ENCODE measurements around the gene SLC22A1. TPM values are rescaled to one million over a fixed set of nuclear protein-coding genes. Genes with fewer than 3 reads are reported as not detected.
A peak's percentile ranks its signal among the peaks of the same experiment; 100 is the strongest.

Gene SLC22A1
- total RNA-seq, 1 donor from 2014 or later: 3.2 TPM

GRCh38 chr6:160101277-160102205, 20.1 kb upstream of the SLC22A1 start:
- H3K4me1 Mint-ChIP-seq (ENCODE audit: low read depth, unreplicated experiment): no peaks in the 10 kb centered on the region
- peaks cover 28% of the 10 kb centered on the region for H3K36me3 Mint-ChIP-seq (ENCODE audit: low read depth, unreplicated experiment)
- H3K9me3 Mint-ChIP-seq (ENCODE audit: unreplicated experiment): peaks cover 3% of the 10 kb centered on the region
- Histone ChIP-seq H3K4me1 (ENCODE audit: insufficient read depth, low read length) (no peaks in the 10 kb centered on the region), H4K20me1 (ENCODE audit: insufficient read depth, low read length) (no peaks in the 10 kb centered on the region), H3K79me2 (ENCODE audit: insufficient read depth, low read length) (no peaks in the 10 kb centered on the region), H2AFZ (ENCODE audit: low read depth, low read length) (no peak overlapping the region), H3K27ac (ENCODE audit: low read depth, low read length) (no peak overlapping the region), H3K36me3 (ENCODE audit: insufficient read depth, low read length) (peaks cover 29% of the 10 kb centered on the region), H3K27me3 (ENCODE audit: insufficient read depth, low read length) (no peaks in the 10 kb centered on the region), H3K4me3 (ENCODE audit: insufficient read depth, low read depth, low read length) (no peak overlapping the region), H3K9me3 (ENCODE audit: insufficient read depth, low read depth, low read length) (no peaks in the 10 kb centered on the region), H3K9ac (ENCODE audit: low read length) (no peak overlapping the region), H3K4me2 (ENCODE audit: low read length) (no peak overlapping the region)
- no peak overlapping the region for H3K4me3 Mint-ChIP-seq (ENCODE audit: unreplicated experiment)
- TF ChIP-seq, protein P1, sequence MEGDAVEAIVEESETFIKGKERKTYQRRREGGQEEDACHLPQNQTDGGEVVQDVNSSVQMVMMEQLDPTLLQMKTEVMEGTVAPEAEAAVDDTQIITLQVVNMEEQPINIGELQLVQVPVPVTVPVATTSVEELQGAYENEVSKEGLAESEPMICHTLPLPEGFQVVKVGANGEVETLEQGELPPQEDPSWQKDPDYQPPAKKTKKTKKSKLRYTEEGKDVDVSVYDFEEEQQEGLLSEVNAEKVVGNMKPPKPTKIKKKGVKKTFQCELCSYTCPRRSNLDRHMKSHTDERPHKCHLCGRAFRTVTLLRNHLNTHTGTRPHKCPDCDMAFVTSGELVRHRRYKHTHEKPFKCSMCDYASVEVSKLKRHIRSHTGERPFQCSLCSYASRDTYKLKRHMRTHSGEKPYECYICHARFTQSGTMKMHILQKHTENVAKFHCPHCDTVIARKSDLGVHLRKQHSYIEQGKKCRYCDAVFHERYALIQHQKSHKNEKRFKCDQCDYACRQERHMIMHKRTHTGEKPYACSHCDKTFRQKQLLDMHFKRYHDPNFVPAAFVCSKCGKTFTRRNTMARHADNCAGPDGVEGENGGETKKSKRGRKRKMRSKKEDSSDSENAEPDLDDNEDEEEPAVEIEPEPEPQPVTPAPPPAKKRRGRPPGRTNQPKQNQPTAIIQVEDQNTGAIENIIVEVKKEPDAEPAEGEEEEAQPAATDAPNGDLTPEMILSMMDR (IDR thresholded peaks at IDR 0.05; ENCODE audit: insufficient read depth, low read depth, low read length): no peak
- peak overlapping the region; percentile 3 for H3K27ac Mint-ChIP-seq (ENCODE audit: unreplicated experiment)
- no peaks in the 10 kb centered on the region for H3K27me3 Mint-ChIP-seq (ENCODE audit: low read depth, unreplicated experiment)
- DNase-seq (ENCODE audit: low read depth): no peak
- FAIRE-seq: no peak

DNA sequence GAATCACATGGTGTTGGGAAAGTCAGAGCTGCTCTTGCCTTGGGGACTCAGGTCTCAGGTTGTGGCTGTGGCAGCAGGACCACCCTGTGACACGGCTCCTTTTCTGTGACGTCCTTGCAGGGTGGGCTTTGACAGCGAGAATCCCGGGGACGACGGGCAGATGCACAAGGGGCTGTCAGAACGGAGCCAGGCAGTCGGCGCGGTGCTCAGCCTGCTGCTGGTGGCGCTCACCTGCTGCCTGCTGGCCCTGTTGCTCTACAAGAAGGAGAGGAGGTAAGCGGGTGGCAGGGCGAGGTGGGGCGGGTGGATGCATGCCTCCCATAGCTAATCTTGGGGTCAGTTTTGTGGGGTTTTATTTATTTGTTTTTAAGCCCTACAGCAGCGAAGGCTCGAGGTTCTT, 19.2 kb upstream of the SLC22A1 start:
- Histone ChIP-seq H3K79me2 (ENCODE audit: insufficient read depth, low read length) (no peaks in the 10 kb centered on the region), H3K4me3 (ENCODE audit: insufficient read depth, low read depth, low read length) (no peak overlapping the region), H3K27ac (ENCODE audit: low read depth, low read length) (no peak overlapping the region), H2AFZ (ENCODE audit: low read depth, low read length) (no peak overlapping the region), H3K4me1 (ENCODE audit: insufficient read depth, low read length) (no peaks in the 10 kb centered on the region), H3K9ac (ENCODE audit: low read length) (no peak overlapping the region), H4K20me1 (ENCODE audit: insufficient read depth, low read length) (no peaks in the 10 kb centered on the region), H3K36me3 (ENCODE audit: insufficient read depth, low read length) (peaks cover 32% of the 10 kb centered on the region), H3K27me3 (ENCODE audit: insufficient read depth, low read length) (no peaks in the 10 kb centered on the region), H3K9me3 (ENCODE audit: insufficient read depth, low read depth, low read length) (no peaks in the 10 kb centered on the region), H3K4me2 (ENCODE audit: low read length) (no peak overlapping the region)
- H3K4me1 Mint-ChIP-seq (ENCODE audit: low read depth, unreplicated experiment): no peaks in the 10 kb centered on the region
- no peak overlapping the region for H3K27ac Mint-ChIP-seq (ENCODE audit: unreplicated experiment)
- H3K36me3 Mint-ChIP-seq (ENCODE audit: low read depth, unreplicated experiment): peaks cover 30% of the 10 kb centered on the region
- no peak for DNase-seq (ENCODE audit: low read depth)
- H3K9me3 Mint-ChIP-seq (ENCODE audit: unreplicated experiment): peaks cover 3% of the 10 kb centered on the region
- no peaks in the 10 kb centered on the region for H3K27me3 Mint-ChIP-seq (ENCODE audit: low read depth, unreplicated experiment)
- no peak for FAIRE-seq
- TF ChIP-seq, protein P1 (IDR thresholded peaks at IDR 0.05; ENCODE audit: insufficient read depth, low read depth, low read length): no peak
- TF ChIP-seq EZH2 (IDR thresholded peaks at IDR 0.05; ENCODE audit: insufficient read depth, low read length): no peak
- H3K4me3 Mint-ChIP-seq (ENCODE audit: unreplicated experiment): no peak overlapping the region

All from astrocyte (in vitro differentiated cells and primary cell).